ENCODE results near the gene RNF19B.

Gene RNF19B

DNA sequence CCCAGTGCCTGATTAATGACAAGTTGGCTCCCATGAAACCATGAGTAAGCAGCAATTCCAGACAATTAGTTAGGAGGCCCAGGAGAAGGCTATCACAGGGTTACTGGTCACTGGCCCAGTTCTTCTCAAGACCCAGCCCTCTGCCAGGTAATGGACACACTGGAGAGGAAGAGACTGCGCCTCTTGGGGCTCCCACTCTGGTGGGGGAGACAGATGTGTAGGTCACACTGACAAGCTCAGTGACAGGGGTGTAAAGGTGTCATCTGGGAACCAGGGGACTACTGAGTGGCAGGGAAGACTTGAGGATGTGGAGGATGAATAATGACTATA lies 73.4 kb downstream of the RNF19B start:
- in situ Hi-C loops (cut with MboI; ENCODE audit: low sequenced_read_pairs) = no loop called here

- in situ Hi-C loops (cut with MboI; ENCODE audit: low sequenced_read_pairs) = no loop called here
These were observed 73.9 kb downstream of the RNF19B start for GRCh38 chr1:32890516-32891240.

DNA sequence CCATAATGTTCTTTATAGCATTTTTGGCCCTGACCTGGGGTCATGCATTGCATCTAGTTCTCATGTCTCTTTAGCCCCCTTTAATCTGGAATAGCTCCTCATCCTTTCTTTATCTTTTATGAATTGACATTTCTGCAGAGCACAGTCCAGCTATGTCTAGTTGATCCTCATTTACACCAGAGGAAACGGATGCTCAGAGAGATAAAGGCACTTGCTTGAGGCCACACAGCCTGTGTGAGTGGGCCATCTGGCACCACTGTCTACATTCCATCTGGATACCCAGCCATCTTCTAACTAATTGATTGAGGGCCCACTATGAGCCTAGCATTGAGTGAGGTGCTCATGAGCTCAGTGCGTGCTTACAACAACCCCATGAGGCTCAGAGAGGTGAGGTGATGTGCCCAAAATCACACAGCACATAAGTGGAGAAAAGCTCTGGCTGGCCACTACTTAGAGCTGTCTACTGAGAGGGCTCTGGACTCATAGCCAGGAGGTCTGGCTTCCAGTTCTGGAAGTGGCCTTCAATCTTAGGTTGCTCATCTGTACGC lies 74.8 kb downstream of the RNF19B start:
- in situ Hi-C loops (cut with MboI; ENCODE audit: low sequenced_read_pairs) = no loop called here

DNA sequence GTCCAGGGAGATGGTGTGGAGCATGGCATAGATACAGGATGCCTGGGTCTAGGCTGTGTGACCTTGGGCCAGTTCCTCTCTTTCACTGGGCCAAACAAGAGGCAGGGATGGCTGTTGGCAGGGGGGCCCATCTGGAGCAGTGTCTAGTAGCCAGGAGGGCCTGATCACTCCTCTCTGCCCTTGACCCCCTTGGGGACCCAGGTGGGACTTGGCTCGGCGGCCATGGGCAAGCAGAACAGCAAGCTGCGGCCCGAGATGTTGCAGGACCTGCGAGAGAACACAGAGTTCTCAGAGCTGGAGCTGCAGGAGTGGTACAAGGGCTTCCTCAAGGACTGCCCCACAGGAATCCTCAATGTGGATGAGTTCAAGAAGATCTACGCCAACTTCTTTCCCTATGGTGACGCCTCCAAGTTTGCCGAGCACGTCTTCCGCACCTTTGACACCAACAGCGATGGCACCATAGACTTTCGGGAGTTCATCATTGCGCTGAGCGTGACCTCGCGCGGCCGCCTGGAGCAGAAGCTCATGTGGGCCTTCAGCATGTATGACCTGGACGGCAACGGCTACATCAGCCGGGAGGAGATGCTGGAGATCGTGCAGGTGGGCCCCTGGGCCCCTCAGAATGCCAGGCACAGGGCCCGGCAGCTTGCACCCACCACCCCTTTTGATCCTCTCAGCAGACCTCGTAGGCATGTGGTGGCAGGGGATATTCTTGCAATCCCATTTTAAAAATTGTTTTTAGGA lies 75.8 kb downstream of the RNF19B start:
- in situ Hi-C loops (cut with MboI; ENCODE audit: low sequenced_read_pairs) = no loop called here

- in situ Hi-C loops (cut with MboI; ENCODE audit: low sequenced_read_pairs) = no loop called here
These were observed 76.5 kb downstream of the RNF19B start for GRCh38 chr1:32888134-32888533.

DNA sequence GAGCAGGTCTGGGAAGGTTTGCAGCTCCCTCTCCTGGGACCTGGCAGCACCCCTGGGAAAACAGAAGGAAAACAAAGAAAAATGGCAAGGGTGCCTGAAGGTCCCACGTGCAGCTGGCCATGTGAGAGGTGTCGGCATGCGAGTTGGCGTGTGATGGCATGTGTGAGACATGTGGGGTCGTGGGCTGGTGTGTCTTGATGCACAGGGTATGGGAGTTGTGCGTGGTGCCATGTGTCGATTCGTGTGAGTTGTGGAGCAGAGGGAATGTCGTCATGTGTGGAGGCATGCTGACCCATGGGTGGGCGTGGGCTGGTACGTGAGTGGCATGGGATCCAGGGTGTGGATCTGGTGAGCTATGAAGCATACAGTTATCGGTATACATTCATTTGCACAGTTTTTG lies 77.0 kb downstream of the RNF19B start:
- in situ Hi-C loops (cut with MboI; ENCODE audit: low sequenced_read_pairs) = no loop called here

DNA sequence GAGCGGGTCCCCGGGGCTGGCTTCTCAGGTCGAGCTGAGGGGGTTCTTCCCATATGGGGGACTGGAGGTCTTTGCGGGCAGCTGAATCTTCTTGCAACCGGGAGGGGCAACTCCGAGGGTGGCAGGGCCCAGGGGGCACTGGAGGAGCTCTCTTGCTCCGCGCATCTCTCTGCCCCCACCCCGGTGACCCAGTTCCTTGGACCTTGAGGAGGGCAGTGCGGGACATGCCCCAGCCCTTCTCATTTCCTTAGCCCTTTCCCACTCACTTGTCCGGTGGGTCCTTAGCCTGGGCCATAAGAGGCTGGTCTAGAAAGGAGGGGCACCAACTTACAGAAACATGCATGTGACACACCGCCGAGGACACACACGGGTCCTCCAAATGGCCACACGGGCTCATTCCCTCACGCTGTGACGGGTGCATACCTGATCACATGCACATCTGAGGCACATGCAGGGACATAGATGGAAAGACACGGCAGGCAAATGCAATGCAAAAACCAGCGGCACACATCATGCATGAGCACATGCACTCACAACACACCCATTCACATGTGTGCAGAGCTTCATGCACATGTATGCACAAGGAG lies 77.7 kb downstream of the RNF19B start:
- in situ Hi-C loops (cut with MboI; ENCODE audit: low sequenced_read_pairs) = no loop called here

Measured in HL-60/S4 treated with retinoic acid at 250 ng/mL for 4 days and 3 days (cell line).